GM19239 (cell line): Measurements from ENCODE around the gene TNS1.

Experiments
- DNase-seq: peaks from one replicate; pipeline ENCODE4 v3.0.0; 2011; ENCODE audit warnings: low spot score; ENCODE audit not compliant: insufficient read length
- FAIRE-seq: peaks from 2 replicates; lab custom pipeline; 2011; peaks lifted over from hg19 to GRCh38; lab: Jason Lieb, UNC

The TNS1 gene

DNA sequence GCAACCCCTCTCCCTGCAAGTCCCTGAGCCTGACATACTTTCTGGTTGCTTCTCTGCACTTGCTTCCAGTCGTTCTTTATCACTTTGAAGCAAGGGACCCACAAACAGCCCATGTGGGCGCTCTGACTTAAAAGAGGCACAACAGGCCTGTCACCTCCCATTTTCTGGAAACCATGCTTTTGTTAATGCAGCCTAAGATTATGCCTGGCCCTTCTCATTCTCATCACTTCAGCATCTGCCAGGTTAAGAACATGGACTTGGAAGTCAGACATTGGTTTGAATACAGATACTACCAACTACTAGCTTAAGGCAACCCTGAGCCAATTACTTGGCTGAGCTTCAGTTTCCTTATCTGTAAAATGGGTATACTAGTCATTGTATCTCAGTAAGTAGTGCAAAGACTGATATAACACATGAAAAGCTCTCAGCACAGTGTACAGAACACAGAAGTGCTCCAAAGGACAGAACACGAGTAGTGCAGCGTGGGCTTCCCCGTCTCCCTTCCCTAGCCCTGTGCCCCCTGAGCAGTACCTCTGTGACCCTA is 141.4 kb downstream of the TNS1 start:
- no peak for DNase-seq
- no peak for FAIRE-seq

DNA sequence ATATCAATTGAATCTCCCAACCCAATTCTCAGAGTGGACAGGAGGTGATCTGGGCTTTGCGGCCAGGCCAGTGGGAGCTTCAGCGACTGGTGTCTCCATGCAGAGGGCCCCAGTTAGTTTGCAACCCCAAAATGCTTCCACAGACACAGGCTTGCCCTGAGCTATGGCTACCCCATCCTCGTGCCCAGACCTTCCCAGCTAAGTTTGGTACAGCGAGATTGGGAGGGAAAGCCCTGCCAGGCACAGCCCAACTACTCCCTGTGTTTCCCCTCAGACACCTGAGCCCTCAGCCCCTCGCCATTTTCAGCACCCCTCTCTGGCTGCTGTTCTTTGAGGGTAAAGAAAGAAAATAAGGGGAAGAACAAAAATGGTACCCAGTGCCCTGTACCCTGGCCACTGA is 142.9 kb downstream of the TNS1 start:
- FAIRE-seq, result no peak

DNA sequence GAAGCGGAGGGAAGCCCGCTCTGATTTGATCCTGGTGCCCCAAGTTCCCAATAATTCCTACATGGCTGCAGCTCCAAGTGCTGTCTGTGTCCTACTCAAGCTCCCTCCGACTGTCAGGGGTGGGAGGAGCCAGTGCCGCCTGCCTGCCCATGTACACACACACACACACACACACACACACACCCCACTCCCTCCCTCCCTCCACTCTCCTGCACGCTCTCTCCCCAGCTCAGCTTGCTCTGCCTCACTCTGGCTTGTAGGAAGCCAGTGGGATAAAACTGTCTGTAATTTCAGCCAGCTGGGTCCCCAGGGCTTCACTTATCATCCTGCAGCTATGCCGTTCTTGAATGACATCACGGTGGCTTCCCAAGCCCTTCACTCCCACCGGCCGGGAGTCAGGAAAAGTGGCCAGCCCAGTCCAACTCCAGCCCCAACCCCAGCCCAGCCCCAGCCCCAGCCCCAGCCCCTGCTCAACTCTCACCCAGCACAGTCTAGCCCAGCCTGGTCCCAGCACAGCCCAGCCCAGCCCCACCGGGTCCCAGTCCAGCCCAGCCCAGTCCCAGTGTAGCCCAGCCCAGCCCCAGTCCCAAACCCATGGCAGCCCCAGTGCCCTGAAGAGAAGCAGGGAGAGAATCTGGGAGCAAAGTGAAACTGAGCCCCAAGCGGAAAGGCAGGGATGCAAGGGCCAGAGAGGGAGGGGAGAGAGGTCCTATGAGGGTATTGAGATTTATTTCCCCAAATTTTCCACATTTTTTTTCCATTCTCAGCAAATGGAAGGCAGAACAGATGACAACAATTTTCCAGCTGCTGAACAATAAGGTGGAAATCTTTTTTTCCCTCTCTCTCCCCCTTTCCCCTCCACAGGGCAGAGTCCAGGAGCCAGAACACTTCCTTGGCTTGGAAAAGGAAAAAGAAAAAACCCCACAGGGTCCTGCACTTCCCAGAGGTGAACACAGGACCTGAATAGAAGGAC is 144.0 kb downstream of the TNS1 start:
- FAIRE-seq, result no peak
- no peak for DNase-seq

More for the DNA sequence above, 142.9 kb downstream of the TNS1 start:
- DNase-seq, result no peak

- DNase-seq, result no peak
Observed at GRCh38 chr2:217857624-217858506, 144.9 kb downstream of the TNS1 start.

GRCh38 chr2:217856871-217857270 is 145.9 kb downstream of the TNS1 start:
- DNase-seq (no peak), FAIRE-seq (no peak)

More at GRCh38 chr2:217857624-217858506, 144.9 kb downstream of the TNS1 start:
- no peak for FAIRE-seq

DNA sequence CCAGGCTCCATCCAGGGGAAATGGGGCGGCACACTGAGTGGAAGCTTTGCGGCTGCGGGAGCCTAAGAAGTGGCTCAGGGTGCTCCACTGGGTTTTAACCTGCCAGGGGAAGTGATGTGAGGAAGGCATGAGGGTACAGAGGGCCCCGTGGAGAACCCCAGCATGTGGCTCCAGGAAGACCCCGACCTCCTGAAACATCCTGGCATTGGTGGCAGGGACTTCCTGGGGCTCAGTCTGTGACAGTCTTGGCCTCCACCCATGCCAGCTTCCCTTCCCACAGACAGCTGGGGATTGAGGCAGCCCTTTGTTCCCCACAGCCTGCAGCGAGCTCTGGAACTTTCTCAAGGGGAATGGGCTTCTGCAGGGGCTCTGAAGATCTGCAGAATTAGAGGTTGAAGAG is 146.6 kb downstream of the TNS1 start:
- FAIRE-seq (no peak), DNase-seq (no peak)

DNA sequence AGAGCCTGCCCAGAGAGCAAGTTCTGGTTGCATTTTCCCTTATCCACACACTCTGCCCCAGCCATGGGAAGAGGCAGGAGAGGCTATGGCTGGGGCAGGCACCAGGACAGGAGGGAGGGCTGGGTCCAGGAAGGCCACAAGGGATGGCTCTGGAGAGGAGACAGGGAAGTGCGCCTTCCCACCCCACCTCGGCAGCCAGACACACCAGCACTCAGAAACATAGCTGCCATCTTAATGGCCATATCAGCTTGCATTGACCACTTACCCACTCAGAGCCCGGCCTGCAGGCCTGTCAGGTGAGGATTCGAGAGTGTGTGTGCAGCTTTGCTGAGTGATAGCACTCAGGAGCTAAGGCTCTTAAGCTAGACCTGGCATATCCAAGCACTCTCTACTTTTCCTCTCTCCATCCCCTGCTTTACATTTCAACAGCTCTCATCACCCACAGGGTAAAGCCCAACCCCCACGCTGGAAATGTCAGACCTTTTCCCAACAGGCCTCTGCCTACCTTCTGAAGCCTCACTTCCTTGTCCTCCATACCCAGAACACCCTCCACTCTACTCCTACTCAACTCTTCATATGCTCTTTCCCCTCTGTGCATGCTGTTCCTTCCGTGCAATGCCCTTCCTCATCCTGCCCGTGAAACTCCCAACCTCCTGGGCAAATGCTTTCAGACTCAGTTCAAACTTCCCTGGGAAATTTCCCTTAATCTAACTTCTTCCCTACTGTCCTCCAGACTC is 147.9 kb downstream of the TNS1 start:
- no peak for FAIRE-seq
- DNase-seq, result no peak

DNA sequence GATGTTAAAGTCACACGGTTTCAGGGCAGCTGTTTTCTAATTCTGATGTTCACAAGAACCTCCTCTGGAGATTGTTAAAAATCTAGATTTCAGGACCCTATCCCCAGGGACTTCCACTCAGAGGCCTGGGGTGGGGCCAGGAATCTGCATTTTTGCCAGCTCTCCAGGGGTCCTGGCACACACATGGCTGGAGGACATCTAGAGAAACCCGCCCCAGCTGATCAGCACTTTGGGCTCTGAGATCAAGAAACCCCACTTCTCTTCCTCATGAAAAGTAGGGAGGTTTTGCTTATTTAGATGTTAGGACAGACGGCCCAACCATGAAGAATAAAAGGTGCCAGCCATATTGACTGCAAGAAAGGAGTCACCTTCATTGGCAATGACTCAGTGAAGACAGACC is 148.8 kb downstream of the TNS1 start:
- no peak for FAIRE-seq
- DNase-seq, result no peak

- DNase-seq (no peak), FAIRE-seq (no peak)
Observed at GRCh38 chr2:217853301-217853881, 149.4 kb downstream of the TNS1 start.

DNA sequence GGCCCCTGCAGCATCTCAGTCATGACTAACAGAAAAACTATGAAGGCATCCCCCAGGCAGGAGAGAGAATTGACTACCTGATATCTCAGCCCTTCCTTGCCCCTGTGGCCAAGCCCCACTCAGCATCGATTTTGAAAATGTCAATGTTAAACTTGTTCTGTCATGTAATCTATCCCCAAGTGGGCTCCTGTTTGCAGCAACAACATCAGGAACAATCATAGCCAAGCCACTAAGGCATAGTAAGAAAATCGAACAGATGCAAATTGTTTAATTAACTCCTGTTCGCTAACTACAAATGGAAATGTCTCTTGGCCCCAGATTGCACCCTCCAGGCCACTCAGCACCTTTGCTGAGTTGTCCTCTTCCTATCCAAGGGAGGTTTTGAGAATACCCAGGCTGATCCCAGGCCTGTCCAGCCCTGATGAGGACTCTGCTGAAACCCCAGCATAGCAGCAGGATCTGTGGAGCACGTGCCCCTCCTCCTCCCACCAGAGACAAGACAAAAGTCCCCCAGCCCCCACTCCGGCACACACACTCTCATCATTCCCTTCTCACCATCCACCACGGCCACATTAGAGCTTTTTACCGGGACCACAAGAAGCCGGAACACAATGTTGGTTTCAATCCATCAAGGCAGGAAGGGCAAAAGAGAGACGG is 150.1 kb downstream of the TNS1 start:
- no peak for FAIRE-seq
- no peak for DNase-seq

DNA sequence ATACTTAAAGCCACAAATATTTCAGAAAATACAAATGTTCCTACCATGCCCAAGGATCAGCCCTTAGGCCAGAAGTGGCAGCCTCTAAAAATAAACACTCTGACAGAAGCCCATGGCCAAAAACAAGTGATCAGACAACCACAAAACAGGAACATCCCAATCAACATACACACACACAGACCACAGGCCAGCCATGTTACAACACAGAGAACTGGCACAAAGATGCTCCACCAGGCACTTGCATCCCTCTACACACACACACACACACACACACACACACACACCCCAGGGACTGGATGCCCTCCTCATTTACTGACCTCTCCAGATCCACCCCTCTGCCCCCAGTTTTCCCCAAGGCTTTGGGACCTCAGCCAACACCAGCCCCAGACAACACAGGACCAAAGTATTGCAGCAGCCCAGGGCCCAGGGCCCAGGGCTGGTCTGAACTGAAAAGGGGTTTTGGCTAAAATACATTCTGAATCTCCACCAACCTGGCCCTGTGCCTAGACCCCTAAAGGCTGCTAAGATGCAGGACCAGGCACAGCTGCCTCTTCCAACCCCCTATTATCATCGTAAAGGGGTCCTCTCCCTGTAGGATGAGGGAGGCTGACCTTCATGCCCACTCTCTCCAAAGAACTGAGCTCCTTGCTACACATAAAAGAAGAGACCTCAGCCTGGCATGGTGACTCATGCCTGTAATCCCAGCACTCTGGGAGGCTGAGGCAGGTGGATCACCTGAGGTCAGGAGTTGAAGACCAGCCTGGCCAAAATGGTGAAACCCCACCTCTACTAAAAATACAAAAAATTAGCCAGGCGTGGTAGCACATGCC is 151.4 kb downstream of the TNS1 start:
- DNase-seq (no peak), FAIRE-seq (no peak)

DNA sequence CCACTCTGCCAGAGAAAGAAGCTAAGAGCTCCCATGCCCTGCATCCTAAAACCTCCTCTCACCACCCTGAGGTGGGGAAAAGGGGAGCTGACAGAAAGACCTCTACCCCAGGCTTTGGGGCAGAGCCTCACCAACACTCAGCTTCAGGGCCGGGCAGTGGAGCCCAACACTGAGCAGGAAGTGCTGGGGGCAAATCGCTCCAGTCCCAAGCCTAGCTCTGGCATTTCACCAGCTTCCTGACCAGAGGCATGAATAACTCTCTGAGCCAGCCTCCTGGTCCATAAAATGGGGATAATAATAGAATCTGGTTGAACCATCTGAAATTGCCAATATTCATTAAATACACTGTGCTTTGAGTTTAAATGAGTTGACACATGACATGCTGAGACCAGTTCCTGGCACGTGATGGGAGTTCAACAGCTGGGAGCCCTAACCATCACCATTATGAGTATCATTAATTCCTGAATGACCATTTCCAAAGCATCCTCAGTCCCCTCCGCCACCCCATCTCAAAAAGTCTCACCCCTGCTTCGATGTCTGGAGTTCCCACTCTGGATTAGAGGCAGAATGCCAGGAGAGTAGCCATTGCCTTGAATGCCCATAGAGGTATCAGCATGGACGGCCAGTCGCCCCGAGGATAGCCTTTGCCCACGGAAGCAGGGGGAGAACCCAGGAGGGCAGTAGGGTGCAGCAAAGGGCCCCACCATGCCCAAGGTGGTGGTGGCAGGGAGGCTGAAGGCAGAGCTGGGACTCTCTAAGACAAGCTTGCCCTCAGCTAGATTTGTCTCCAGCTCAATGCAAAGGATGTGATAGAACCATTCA is 153.4 kb downstream of the TNS1 start:
- DNase-seq, result no peak
- no peak for FAIRE-seq

GRCh38 chr2:217848351-217848957 is 154.3 kb downstream of the TNS1 start:
- FAIRE-seq, result no peak
- no peak for DNase-seq

DNA sequence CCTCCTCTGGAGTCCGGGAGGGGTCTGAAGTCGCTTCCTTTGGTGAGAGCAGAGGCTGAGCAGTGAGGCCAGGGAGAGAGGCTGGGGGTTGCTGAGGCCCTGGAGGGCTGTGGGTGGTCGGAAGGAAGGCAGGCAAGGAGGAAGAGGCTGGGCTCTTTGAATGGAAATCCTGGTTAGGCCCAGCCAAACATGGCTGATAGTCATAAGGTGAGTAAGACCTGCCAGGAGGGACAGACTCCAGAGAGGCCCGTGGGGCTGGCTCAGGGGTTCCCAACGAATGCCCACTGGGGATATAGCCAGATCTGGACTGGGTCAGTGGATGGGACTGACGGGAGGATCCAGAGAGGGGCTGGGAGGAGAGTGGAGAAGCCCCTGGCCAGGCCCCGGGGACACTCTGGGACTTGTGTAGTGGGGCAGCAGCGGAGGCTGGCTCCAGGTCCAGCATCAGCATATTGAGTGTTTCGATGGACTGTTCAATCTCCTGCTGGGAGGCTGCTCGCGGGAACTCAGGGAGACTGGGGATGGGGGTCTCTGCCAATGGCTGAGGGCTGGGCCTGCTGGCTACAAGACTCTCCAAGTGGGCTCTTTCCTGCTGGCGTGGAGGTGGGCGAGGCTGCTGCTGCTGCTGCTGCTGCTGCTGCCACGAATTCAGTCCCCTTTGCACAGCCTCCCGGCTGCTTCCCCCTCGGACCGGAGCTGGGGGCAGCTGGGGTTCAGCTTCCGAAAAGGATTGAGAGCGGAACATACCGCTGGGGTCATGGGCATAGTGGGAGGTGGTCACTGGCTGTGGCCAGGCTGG is 155.0 kb downstream of the TNS1 start:
- no peak for FAIRE-seq
- no peak for DNase-seq

- no peak for DNase-seq
- FAIRE-seq, result no peak
Observed at GRCh38 chr2:217847115-217847514, 155.7 kb downstream of the TNS1 start.

- no peak for FAIRE-seq
- DNase-seq, result no peak
Observed at GRCh38 chr2:217846321-217846743, 156.5 kb downstream of the TNS1 start.
